HCT116 (cell line): ENCODE measurements around the gene PHKG2.

Experiments used
- CEBPB ChIP-seq: IDR thresholded peaks from 2 replicates; pipeline ENCODE4 v1.6.1; 2012; ENCODE audit warnings: low read depth
- CTCF ChIP-seq, 3 experiments: fragments of 200-600 bp in 1 of 3; sonication (generic) in 1 of 3; IDR thresholded peaks in 2 of 3; conservative IDR thresholded peaks in 1 of 3; 2 replicates each; pipeline ENCODE4 v1.5.1; 2012 to 2017; ENCODE audit warnings: low read depth in 2 of 3, low read length in 2 of 3, antibody characterized with exemption in 1 of 3, borderline replicate concordance in 1 of 3, control low read depth in 1 of 3, mild to moderate bottlenecking in 1 of 3, mixed read lengths in 1 of 3, mixed run types in 1 of 3, moderate library complexity in 1 of 3; ENCODE audit not compliant: insufficient read depth in 1 of 3
- EZH2 ChIP-seq: fragments of 200-600 bp; sonication (generic); IDR thresholded peaks from 2 replicates; pipeline ENCODE4 v1.6.1; 2017; ENCODE audit warnings: antibody characterized with exemption, mixed run types
- EZH2phosphoT487 ChIP-seq: fragments of 200-600 bp; IDR thresholded peaks from 2 replicates; pipeline ENCODE4 v1.6.1; 2018; ENCODE audit warnings: antibody characterized with exemption, borderline replicate concordance
- MAX ChIP-seq: IDR thresholded peaks from 2 replicates; pipeline ENCODE4 v1.6.1; 2012
- POLR2A ChIP-seq: IDR thresholded peaks from 2 replicates; pipeline ENCODE4 v1.7.0; 2011; ENCODE audit warnings: borderline replicate concordance; ENCODE audit not compliant: insufficient read depth, insufficient read length; ENCODE audit errors: extremely low read depth
- POLR2AphosphoS5 ChIP-seq: IDR thresholded peaks from 2 replicates; pipeline ENCODE4 v1.6.1; 2011; ENCODE audit warnings: mild to moderate bottlenecking, low read depth, low read length, moderate library complexity
- REST ChIP-seq: IDR thresholded peaks from 2 replicates; pipeline ENCODE4 v1.6.1; 2012; ENCODE audit warnings: low read depth
- SIN3A ChIP-seq: IDR thresholded peaks from 2 replicates; pipeline ENCODE4 v1.6.1; 2012; ENCODE audit warnings: low read depth
- SP1 ChIP-seq: IDR thresholded peaks from 2 replicates; pipeline ENCODE4 v1.6.1; 2012; ENCODE audit warnings: low read depth
- SRF ChIP-seq: IDR thresholded peaks from 2 replicates; pipeline ENCODE4 v1.6.1; 2012; ENCODE audit warnings: low read depth
- ZBTB33 ChIP-seq: IDR thresholded peaks from 2 replicates; pipeline ENCODE4 v1.6.1; 2011; ENCODE audit warnings: mild to moderate bottlenecking, low read length, moderate library complexity; ENCODE audit not compliant: insufficient replicate concordance; ENCODE audit errors: extremely low read depth
- ZNF274 ChIP-seq: fragments of 200-500 bp; sonication (Bioruptor generic); IDR thresholded peaks from 2 replicates; pipeline ENCODE4 v1.6.1; 2014; ENCODE audit warnings: mild to moderate bottlenecking, low read depth, low read length, inconsistent platforms

DNA sequence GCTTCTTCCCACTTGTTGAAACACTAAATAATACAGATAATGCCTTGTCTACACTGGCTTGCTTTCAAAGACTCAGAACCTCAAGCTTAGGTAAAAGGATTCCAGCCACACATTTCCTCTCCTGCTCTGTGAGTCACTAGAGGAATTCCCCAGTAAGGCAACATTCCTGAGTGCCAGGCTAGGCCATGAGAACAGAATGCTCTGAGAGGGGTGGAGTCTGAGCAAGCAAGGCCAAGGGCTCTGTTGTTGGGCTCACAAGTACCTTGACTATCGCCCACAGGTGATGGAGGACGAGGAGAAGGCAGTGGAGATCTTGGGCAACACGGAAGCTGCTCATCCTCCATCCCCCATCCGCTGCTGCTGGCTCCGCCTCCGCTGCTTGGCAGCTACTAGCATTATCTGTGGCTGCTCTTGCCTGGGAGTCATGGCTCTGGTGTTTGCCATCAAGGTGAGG, 6.7 kb upstream of the PHKG2 start:
- TF ChIP-seq CTCF (IDR thresholded peaks at IDR 0.05 in 2 of 3, conservative IDR thresholded peaks at IDR 0.05 in 1 of 3; ENCODE audit: borderline replicate concordance in 1 of 3, insufficient read depth in 1 of 3, low read depth in 2 of 3, low read length in 2 of 3) = no peak
- no peak for TF ChIP-seq POLR2A
- no peak; the same call in 1 of the 2 replicates for TF ChIP-seq CEBPB
- TF ChIP-seq REST = no peak
- TF ChIP-seq SP1 = peak; percentile 81
- TF ChIP-seq EZH2phosphoT487 = no peak
- peak; percentile 50; the same call in 1 of the 2 replicates for TF ChIP-seq SRF
- no peak for TF ChIP-seq ZNF274
- no peak for TF ChIP-seq ZBTB33
- peak; percentile 24; the same call in 1 of the 2 replicates for TF ChIP-seq MAX
- no peak for TF ChIP-seq EZH2
- 0 out of 2 replicates have a peak, but pooled peaks have one; percentile 45 for TF ChIP-seq SIN3A
- peak; percentile 51 for TF ChIP-seq POLR2AphosphoS5
